ENCODE data around the gene AKT3.
A peak's percentile ranks its signal among the peaks of the same experiment; 100 is the strongest.

The AKT3 gene

DNA sequence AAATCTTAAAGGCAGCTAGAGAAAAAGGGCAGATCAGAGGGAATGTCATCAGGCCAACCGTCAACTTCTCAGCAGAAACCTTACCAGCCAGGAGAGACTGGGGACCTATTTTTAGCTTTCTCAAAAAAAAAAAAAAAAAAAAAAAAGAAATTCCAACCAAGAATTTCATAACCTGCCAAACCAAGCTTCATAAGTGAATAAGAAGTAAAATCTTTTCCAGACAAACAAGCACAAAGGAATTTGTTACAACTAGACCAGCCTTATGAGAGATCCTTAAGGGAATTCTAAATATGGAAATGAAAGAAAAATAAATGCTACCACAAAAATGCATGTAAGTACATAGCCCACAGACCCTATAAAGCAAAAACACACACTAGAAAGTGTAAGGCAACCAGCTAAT is 267.7 kb downstream of the AKT3 start:
- Mint-ChIP-seq H3K4me1 (no peaks in the 10 kb centered on the region), H3K27me3 (ENCODE audit: low read depth, poor library complexity) (no peaks in the 10 kb centered on the region), H3K27ac (no peak overlapping the region), H3K4me3 (no peak overlapping the region), H3K9me3 (peaks cover 59% of the 10 kb centered on the region), H3K36me3 (ENCODE audit: low read depth) (peaks cover 76% of the 10 kb centered on the region)
- no peak for TF ChIP-seq CTCF (IDR thresholded peaks at IDR 0.05)
- DNase-seq: no peak

DNA sequence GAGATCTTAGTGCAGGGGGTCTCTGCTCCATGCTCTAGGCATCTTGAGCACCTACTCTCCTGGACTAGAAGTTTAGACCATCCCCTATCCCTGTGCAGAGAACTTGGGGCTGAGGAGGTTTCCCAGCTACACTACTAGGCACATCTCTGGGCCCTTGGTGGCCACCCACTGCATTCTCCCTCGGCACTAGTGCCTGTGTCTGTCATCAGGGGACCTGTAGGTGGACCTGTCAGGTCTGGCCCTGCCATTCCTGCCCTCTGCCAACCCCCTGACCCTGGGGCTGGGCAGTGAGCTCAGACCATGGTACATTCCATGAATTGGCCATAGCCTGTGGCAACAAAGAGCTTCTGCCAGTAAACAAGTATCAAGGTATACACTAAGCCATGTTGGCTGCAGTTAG is 269.1 kb downstream of the AKT3 start:
- no peak for TF ChIP-seq CTCF (IDR thresholded peaks at IDR 0.05)
- Mint-ChIP-seq H3K27ac (no peak overlapping the region), H3K4me1 (no peaks in the 10 kb centered on the region), H3K9me3 (peaks cover 67% of the 10 kb centered on the region), H3K27me3 (ENCODE audit: low read depth, poor library complexity) (no peaks in the 10 kb centered on the region), H3K4me3 (no peak overlapping the region), H3K36me3 (ENCODE audit: low read depth) (peaks cover 79% of the 10 kb centered on the region)
- DNase-seq: no peak

GRCh38 chr1:243580072-243580471 is 270.0 kb downstream of the AKT3 start:
- Mint-ChIP-seq H3K27ac (no peak overlapping the region), H3K9me3 (peaks cover 58% of the 10 kb centered on the region)

GRCh38 chr1:243575070-243575469 is 275.0 kb downstream of the AKT3 start:
- TF ChIP-seq CTCF (IDR thresholded peaks at IDR 0.05): no peak
- H3K27ac Mint-ChIP-seq: no peak overlapping the region
- peaks cover 18% of the 10 kb centered on the region for H3K9me3 Mint-ChIP-seq
- H3K36me3 Mint-ChIP-seq (ENCODE audit: low read depth): peaks cover 31% of the 10 kb centered on the region
- H3K4me1 Mint-ChIP-seq: no peaks in the 10 kb centered on the region
- no peak for DNase-seq
- H3K4me3 Mint-ChIP-seq: no peak overlapping the region
- H3K27me3 Mint-ChIP-seq (ENCODE audit: low read depth, poor library complexity): no peaks in the 10 kb centered on the region

More at GRCh38 chr1:243580072-243580471, 270.0 kb downstream of the AKT3 start:
- Mint-ChIP-seq H3K27me3 (ENCODE audit: low read depth, poor library complexity) (no peaks in the 10 kb centered on the region), H3K4me3 (no peak overlapping the region), H3K36me3 (ENCODE audit: low read depth) (peaks cover 71% of the 10 kb centered on the region), H3K4me1 (no peaks in the 10 kb centered on the region)
- no peak for TF ChIP-seq CTCF (IDR thresholded peaks at IDR 0.05)
- no peak for DNase-seq

GRCh38 chr1:243572940-243573339 is 277.1 kb downstream of the AKT3 start:
- H3K4me1 Mint-ChIP-seq: no peaks in the 10 kb centered on the region
- no peak overlapping the region for H3K4me3 Mint-ChIP-seq
- H3K9me3 Mint-ChIP-seq: peaks cover 18% of the 10 kb centered on the region
- peaks cover 17% of the 10 kb centered on the region for H3K36me3 Mint-ChIP-seq (ENCODE audit: low read depth)
- no peak for TF ChIP-seq CTCF (IDR thresholded peaks at IDR 0.05)
- H3K27me3 Mint-ChIP-seq (ENCODE audit: low read depth, poor library complexity): no peaks in the 10 kb centered on the region
- peak overlapping the region; percentile 21 for H3K27ac Mint-ChIP-seq
- no peak for DNase-seq

DNA sequence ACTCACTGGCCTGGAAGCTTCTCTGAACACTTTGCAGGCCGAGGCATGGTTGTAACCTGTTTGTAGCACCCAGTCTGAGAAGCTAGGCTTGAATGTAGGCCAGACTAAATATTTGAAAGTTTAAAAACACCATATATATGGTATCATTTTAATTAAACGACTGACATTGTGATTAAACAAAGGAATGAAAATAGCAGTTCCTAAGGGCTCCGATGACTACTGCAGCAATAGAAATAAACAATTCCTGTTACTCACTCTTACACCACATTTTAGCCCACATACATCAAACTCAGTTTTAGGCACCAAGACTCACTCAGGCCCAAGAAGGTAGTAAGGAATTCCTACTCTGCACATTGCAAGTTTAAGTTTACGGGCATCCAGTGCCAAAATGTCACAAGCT is 281.2 kb downstream of the AKT3 start:
- no peaks in the 10 kb centered on the region for H3K4me1 Mint-ChIP-seq
- no peak overlapping the region for H3K27ac Mint-ChIP-seq
- DNase-seq: no peak
- no peak overlapping the region for H3K4me3 Mint-ChIP-seq
- no peaks in the 10 kb centered on the region for H3K9me3 Mint-ChIP-seq
- H3K27me3 Mint-ChIP-seq (ENCODE audit: low read depth, poor library complexity): no peaks in the 10 kb centered on the region
- peaks cover 5% of the 10 kb centered on the region for H3K36me3 Mint-ChIP-seq (ENCODE audit: low read depth)
- TF ChIP-seq CTCF (IDR thresholded peaks at IDR 0.05): no peak
